Posterior cingulate gyrus (tissue), 11 donors: Measurements from ENCODE around the gene RBMS1.

Experiments
- DNase-seq, 10 donors: peaks; one replicate each; pipeline versions ENCODE4 v3.0.0 to v3.0.0-alpha.2; 2020 to 2021; ENCODE audit warnings: mixed read lengths in 3 of 10
- intact Hi-C: fragments of 100-400 bp; cut with DNase I; formaldehyde crosslinking; loops from one replicate; pipeline ENCODE4 v1.15.1; 2023

RBMS1 gene

GRCh38 chr2:160246356-160246755 is 247.3 kb downstream of the RBMS1 start:
- no peak for DNase-seq
- intact Hi-C loops = no loop called here

GRCh38 chr2:160245614-160246155 is 247.9 kb downstream of the RBMS1 start:
- intact Hi-C loops = no loop called here
- DNase-seq = no peak

- intact Hi-C loops = no loop called here
Measured at GRCh38 chr2:160242893-160243564, 250.6 kb downstream of the RBMS1 start.

GRCh38 chr2:160241251-160242137 is 252.1 kb downstream of the RBMS1 start:
- intact Hi-C loops = no loop called here
- DNase-seq = no peak

More at GRCh38 chr2:160242893-160243564, 250.6 kb downstream of the RBMS1 start:
- no peak for DNase-seq

GRCh38 chr2:160239436-160239835 is 254.2 kb downstream of the RBMS1 start:
- intact Hi-C loops = no loop called here
- DNase-seq = no peak

GRCh38 chr2:160238392-160238791 is 255.2 kb downstream of the RBMS1 start:
- no peak for DNase-seq
- intact Hi-C loops = no loop called here

GRCh38 chr2:160232905-160233475 is 260.6 kb downstream of the RBMS1 start:
- intact Hi-C loops = no loop called here
- DNase-seq = no peak

- intact Hi-C loops = no loop called here
- DNase-seq = no peak
Measured at GRCh38 chr2:160229591-160229990, 264.0 kb downstream of the RBMS1 start.

- intact Hi-C loops = no loop called here
- DNase-seq = no peak
Measured at GRCh38 chr2:160228141-160228917, 265.3 kb downstream of the RBMS1 start.

GRCh38 chr2:160227293-160227915 is 266.2 kb downstream of the RBMS1 start:
- intact Hi-C loops = no loop called here

GRCh38 chr2:160226367-160226766 is 267.2 kb downstream of the RBMS1 start:
- intact Hi-C loops = no loop called here
- DNase-seq = no peak

More at GRCh38 chr2:160227293-160227915, 266.2 kb downstream of the RBMS1 start:
- DNase-seq = no peak

GRCh38 chr2:160225722-160226121 is 267.9 kb downstream of the RBMS1 start:
- intact Hi-C loops = no loop called here
- DNase-seq = no peak

GRCh38 chr2:160224507-160224906 is 269.1 kb downstream of the RBMS1 start:
- no peak for DNase-seq
- intact Hi-C loops = no loop called here

- no peak for DNase-seq
Measured at GRCh38 chr2:160224060-160224459, 269.5 kb downstream of the RBMS1 start.

GRCh38 chr2:160223560-160223959 is 270.0 kb downstream of the RBMS1 start:
- intact Hi-C loops = no loop called here
- no peak for DNase-seq

More at GRCh38 chr2:160224060-160224459, 269.5 kb downstream of the RBMS1 start:
- intact Hi-C loops = no loop called here

- intact Hi-C loops = no loop called here
- DNase-seq = no peak
Measured at GRCh38 chr2:160222546-160223283, 270.9 kb downstream of the RBMS1 start.
